Parathyroid adenoma (tissue), 2 donors: ENCODE measurements around the gene STOX2.

ENCODE experiments used
- H2AFZ ChIP-seq: fragments of 300-600 bp; sonication (generic); one replicate; pipeline ENCODE4 v1.7.0; 2017; ENCODE audit warnings: antibody characterized with exemption, mild to moderate bottlenecking
- H3K27ac ChIP-seq: fragments of 300-600 bp; sonication (generic); one replicate; pipeline ENCODE4 v1.7.0; 2017
- H3K27me3 ChIP-seq: fragments of 300-600 bp; sonication (generic); one replicate; pipeline ENCODE4 v1.7.0; 2017; ENCODE audit warnings: low read length; ENCODE audit not compliant: control insufficient read depth, insufficient read depth
- H3K36me3 ChIP-seq: fragments of 300-600 bp; sonication (generic); one replicate; pipeline ENCODE4 v1.7.0; 2017; ENCODE audit warnings: low read length; ENCODE audit not compliant: control insufficient read depth, insufficient read depth
- H3K4me1 ChIP-seq: fragments of 300-600 bp; sonication (generic); one replicate; pipeline ENCODE4 v1.7.0; 2017; ENCODE audit warnings: control low read depth
- H3K4me2 ChIP-seq: fragments of 300-600 bp; sonication (generic); one replicate; pipeline ENCODE4 v1.7.0; 2017; ENCODE audit warnings: low read length
- H3K4me3 ChIP-seq: fragments of 300-600 bp; sonication (generic); one replicate; pipeline ENCODE4 v1.7.0; 2017; ENCODE audit warnings: low read depth, low read length
- H3K79me2 ChIP-seq: fragments of 300-600 bp; sonication (generic); one replicate; pipeline ENCODE4 v1.7.0; 2017; ENCODE audit warnings: control low read depth
- H3K9ac ChIP-seq: fragments of 300-600 bp; sonication (generic); one replicate; pipeline ENCODE4 v1.7.0; 2017; ENCODE audit warnings: mild to moderate bottlenecking
- H3K9me3 ChIP-seq: fragments of 300-600 bp; sonication (generic); one replicate; pipeline ENCODE4 v1.7.0; 2017; ENCODE audit warnings: low read length; ENCODE audit not compliant: control insufficient read depth
- CTCF ChIP-seq: fragments of 300-600 bp; sonication (generic); IDR thresholded peaks from one replicate; pipeline ENCODE4 v1.7.0; 2017; ENCODE audit warnings: antibody characterized with exemption, mild to moderate bottlenecking
- donor health status: primary hyperparathyroidism.

STOX2 gene

GRCh38 chr4:183860119-183860518 lies 45.0 kb upstream of the STOX2 start:
- Histone ChIP-seq H3K36me3 (no peaks in the 10 kb centered on the region), H3K9ac (no peak overlapping the region), H2AFZ (no peak overlapping the region), H3K4me2 (no peak overlapping the region), H3K27me3 (no peaks in the 10 kb centered on the region), H3K27ac (no peak overlapping the region), H3K4me3 (no peak overlapping the region), H3K9me3 (no peaks in the 10 kb centered on the region), H3K79me2 (no peaks in the 10 kb centered on the region), H3K4me1 (no peaks in the 10 kb centered on the region)
- TF ChIP-seq CTCF: no peak

- Histone ChIP-seq H3K9ac (no peak overlapping the region), H3K27me3 (no peaks in the 10 kb centered on the region), H3K9me3 (no peaks in the 10 kb centered on the region), H3K4me1 (no peaks in the 10 kb centered on the region), H3K79me2 (no peaks in the 10 kb centered on the region), H3K4me2 (no peak overlapping the region), H3K27ac (no peak overlapping the region), H3K4me3 (no peak overlapping the region), H3K36me3 (no peaks in the 10 kb centered on the region), H2AFZ (no peak overlapping the region)
- TF ChIP-seq CTCF: no peak
Measured at GRCh38 chr4:183860731-183861130, 44.4 kb upstream of the STOX2 start.

- Histone ChIP-seq H3K4me1 (no peaks in the 10 kb centered on the region), H3K4me3 (no peak overlapping the region), H2AFZ (no peak overlapping the region), H3K9me3 (no peaks in the 10 kb centered on the region), H3K27me3 (no peaks in the 10 kb centered on the region), H3K79me2 (no peaks in the 10 kb centered on the region), H3K4me2 (no peak overlapping the region), H3K9ac (no peak overlapping the region), H3K27ac (no peak overlapping the region), H3K36me3 (no peaks in the 10 kb centered on the region)
- no peak for TF ChIP-seq CTCF
Measured at GRCh38 chr4:183861426-183861825, 43.7 kb upstream of the STOX2 start.

- TF ChIP-seq CTCF: no peak
Measured at GRCh38 chr4:183863155-183863825, 41.8 kb upstream of the STOX2 start.

GRCh38 chr4:183867247-183867646 lies 37.9 kb upstream of the STOX2 start:
- Histone ChIP-seq H3K36me3 (no peaks in the 10 kb centered on the region), H3K79me2 (no peaks in the 10 kb centered on the region), H3K27me3 (no peaks in the 10 kb centered on the region), H3K4me3 (no peak overlapping the region), H3K9me3 (no peaks in the 10 kb centered on the region), H3K9ac (no peak overlapping the region), H3K4me1 (no peaks in the 10 kb centered on the region), H2AFZ (no peak overlapping the region), H3K27ac (no peak overlapping the region), H3K4me2 (no peak overlapping the region)
- no peak for TF ChIP-seq CTCF

More at GRCh38 chr4:183863155-183863825, 41.8 kb upstream of the STOX2 start:
- Histone ChIP-seq H3K79me2 (no peaks in the 10 kb centered on the region), H3K36me3 (no peaks in the 10 kb centered on the region), H2AFZ (no peak overlapping the region), H3K4me3 (no peak overlapping the region), H3K27ac (no peak overlapping the region), H3K4me2 (no peak overlapping the region), H3K4me1 (no peaks in the 10 kb centered on the region), H3K9me3 (no peaks in the 10 kb centered on the region), H3K9ac (no peak overlapping the region), H3K27me3 (no peaks in the 10 kb centered on the region)
